Natural killer cell treated with Interleukin-12 subunit alpha and Interleukin-12 subunit beta and Interleukin-15 and Interleukin-18, amount 100 ng/mL, for 72 hours (primary cell): Measurements from ENCODE around the gene MTF2. TPM values are rescaled to one million over a fixed set of nuclear protein-coding genes. Genes with fewer than 3 reads are reported as not detected.
"Not testable (repeated sequence)": the region's sequence is repeated elsewhere in the genome, so short reads cannot be mapped to it uniquely, and the experiment has no call there.

Experiments
- ATAC-seq, 2 donors: fragments of 150-1000 bp; cut with Tn5 transposase in 1 of 2; sonication (Bioruptor Pico), chemical (Tn5 transposase) in 1 of 2; 2 replicates each; pipeline ENCODE4 v1.10.0; 2021
- DNase-seq: peaks from one replicate; pipeline ENCODE4 v3.0.0; 2022; ENCODE audit warnings: low spot score
- H3K27ac Mint-ChIP-seq, 2 donors: 1 replicate in 1 of 2; 2 replicates in 1 of 2; pipeline ENCODE4 v1.8.0; 2022; ENCODE audit warnings: mixed read lengths in 2 of 2, mild to moderate bottlenecking in 1 of 2, moderate library complexity in 1 of 2
- H3K27me3 Mint-ChIP-seq, 2 donors: 1 replicate in 1 of 2; 2 replicates in 1 of 2; pipeline ENCODE4 v1.8.0; 2022; ENCODE audit warnings: mixed read lengths in 2 of 2
- H3K36me3 Mint-ChIP-seq: one replicate; pipeline ENCODE4 v1.8.0; 2022; ENCODE audit warnings: mixed read lengths
- H3K4me1 Mint-ChIP-seq, 2 donors: 1 replicate in 1 of 2; 2 replicates in 1 of 2; pipeline ENCODE4 v1.8.0; 2022; ENCODE audit warnings: low read depth in 2 of 2, mixed read lengths in 2 of 2, mild to moderate bottlenecking in 1 of 2
- H3K4me3 Mint-ChIP-seq: one replicate; pipeline ENCODE4 v1.8.0; 2022; ENCODE audit warnings: mixed read lengths
- H3K9me3 Mint-ChIP-seq: 2 replicates; pipeline ENCODE4 v1.8.0; 2022; ENCODE audit warnings: mixed read lengths
- total RNA-seq, 2 donors: library from RNA; stranded (reverse); gene quantifications; one replicate each; pipeline ENCODE4 v1.2.3, GENCODE V29; 2022

MTF2 gene
- total RNA-seq, 2 donors from 2014 or later: 45.1 to 63.6 TPM

GRCh38 chr1:93137604-93138292 lies 58.7 kb downstream of the MTF2 start:
- ATAC-seq (no peak), DNase-seq (no peak)
- Mint-ChIP-seq H3K4me3 (no peak overlapping the region), H3K36me3 (peaks cover 12% of the 10 kb centered on the region), H3K27ac (no peak overlapping the region), H3K27me3 (no peaks in the 10 kb centered on the region), H3K4me1 (peaks cover 0 to 6% of the 10 kb centered on the region in 2 donors), H3K9me3 (no peaks in the 10 kb centered on the region)

DNA sequence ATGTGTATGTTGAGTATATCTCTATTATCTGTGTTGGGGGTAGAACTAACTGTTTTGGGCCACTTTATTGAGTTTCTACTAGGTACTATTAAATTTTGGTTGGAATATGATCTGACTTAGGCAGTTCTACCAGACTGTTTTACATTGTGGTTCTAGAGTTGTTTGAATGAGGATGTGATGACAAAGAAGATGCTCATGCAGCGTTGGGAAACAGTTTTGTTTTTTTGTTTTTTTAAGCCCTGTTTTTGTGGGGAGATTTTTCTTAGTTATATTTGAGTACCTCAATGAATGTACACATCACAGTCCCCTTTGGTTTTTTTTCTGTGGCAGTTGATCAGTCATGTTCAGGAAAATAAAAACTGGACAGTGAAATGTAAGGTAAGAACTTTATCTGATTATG lies 61.0 kb downstream of the MTF2 start:
- no peaks in the 10 kb centered on the region for H3K9me3 Mint-ChIP-seq
- H3K27me3 Mint-ChIP-seq: no peaks in the 10 kb centered on the region
- no peak for DNase-seq
- H3K4me3 Mint-ChIP-seq: no peak overlapping the region
- ATAC-seq: no peak
- peak overlapping the region in 1 of 2 donors; percentile 42 for H3K27ac Mint-ChIP-seq
- peaks cover 0 to 6% of the 10 kb centered on the region in 2 donors for H3K4me1 Mint-ChIP-seq
- H3K36me3 Mint-ChIP-seq: peaks cover 12% of the 10 kb centered on the region

- DNase-seq (no peak), ATAC-seq (no peak)
- Mint-ChIP-seq H3K4me3 (no peak overlapping the region), H3K27me3 (no peaks in the 10 kb centered on the region), H3K27ac (no peak overlapping the region), H3K4me1 (peaks cover 6 to 7% of the 10 kb centered on the region in 2 donors), H3K9me3 (no peaks in the 10 kb centered on the region), H3K36me3 (peaks cover 5% of the 10 kb centered on the region)
Observed at GRCh38 chr1:93142161-93142560, 63.1 kb downstream of the MTF2 start.

GRCh38 chr1:93143136-93143535 lies 64.1 kb downstream of the MTF2 start:
- Mint-ChIP-seq H3K27ac (no peak overlapping the region), H3K9me3 (no peaks in the 10 kb centered on the region), H3K27me3 (no peaks in the 10 kb centered on the region), H3K36me3 (peaks cover 13% of the 10 kb centered on the region), H3K4me3 (no peak overlapping the region), H3K4me1 (peaks cover 13 to 16% of the 10 kb centered on the region in 2 donors)
- no peak for ATAC-seq
- DNase-seq: no peak

DNA sequence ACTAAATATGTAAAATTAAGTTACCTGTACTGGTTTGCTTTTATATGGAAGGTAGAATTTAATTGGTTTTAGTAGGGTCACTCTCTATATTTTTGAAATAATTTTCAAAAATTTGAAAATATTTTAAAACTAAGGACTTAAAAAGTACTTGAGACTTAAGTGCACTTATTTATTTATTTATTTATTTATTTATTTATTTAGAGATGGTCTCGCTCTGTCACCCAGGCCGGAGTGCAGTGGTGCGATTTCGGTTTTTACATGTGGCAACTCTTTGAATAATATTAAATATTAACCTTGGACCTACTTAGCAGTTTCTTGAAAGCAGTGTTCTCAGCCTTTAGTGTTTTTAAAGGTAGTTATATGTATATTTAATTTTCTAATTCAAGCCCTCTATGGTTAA lies 64.7 kb downstream of the MTF2 start:
- Mint-ChIP-seq H3K27ac (no peak overlapping the region), H3K4me3 (no peak overlapping the region), H3K36me3 (peaks cover 16% of the 10 kb centered on the region), H3K27me3 (no peaks in the 10 kb centered on the region), H3K4me1 (peaks cover 14 to 20% of the 10 kb centered on the region in 2 donors), H3K9me3 (no peaks in the 10 kb centered on the region)
- no peak for DNase-seq
- no peak for ATAC-seq

GRCh38 chr1:93148001-93148400 lies 68.9 kb downstream of the MTF2 start:
- DNase-seq: no peak
- H3K27me3 Mint-ChIP-seq: no peaks in the 10 kb centered on the region
- H3K9me3 Mint-ChIP-seq: no peaks in the 10 kb centered on the region
- H3K36me3 Mint-ChIP-seq: peaks cover 22% of the 10 kb centered on the region
- H3K4me3 Mint-ChIP-seq: no peak overlapping the region
- peaks cover 8 to 33% of the 10 kb centered on the region in 2 donors for H3K4me1 Mint-ChIP-seq
- no peak for ATAC-seq
- peak overlapping the region; percentile 3 to 42 for H3K27ac Mint-ChIP-seq

- Mint-ChIP-seq H3K4me3 (no peak overlapping the region), H3K4me1 (peaks cover 8 to 33% of the 10 kb centered on the region in 2 donors), H3K36me3 (peaks cover 22% of the 10 kb centered on the region), H3K27me3 (no peaks in the 10 kb centered on the region), H3K9me3 (no peaks in the 10 kb centered on the region), H3K27ac (peak overlapping the region; percentile 0 to 6)
- ATAC-seq (no peak), DNase-seq (no peak)
Observed at GRCh38 chr1:93150729-93151128, 71.6 kb downstream of the MTF2 start.

DNA sequence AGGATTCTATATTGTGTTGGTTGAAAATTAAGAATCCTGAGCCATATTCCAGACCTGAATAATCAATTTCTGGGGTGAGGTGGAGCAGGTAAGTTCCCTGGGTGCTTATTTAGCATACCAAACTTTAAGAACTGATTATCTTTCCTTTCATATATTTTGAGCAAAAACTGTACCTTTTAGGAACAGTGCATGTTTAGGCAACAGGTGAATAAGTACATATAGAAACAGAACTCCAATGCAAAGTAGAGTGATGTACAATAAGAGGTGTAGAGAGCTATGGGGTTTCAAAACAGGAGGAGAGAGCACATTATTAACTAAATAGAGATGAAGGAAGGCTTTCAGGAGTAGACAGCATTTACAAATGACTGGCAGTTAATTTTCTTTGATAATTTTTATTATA lies 72.4 kb downstream of the MTF2 start:
- DNase-seq (no peak), ATAC-seq (no peak)
- Mint-ChIP-seq H3K27me3 (no peaks in the 10 kb centered on the region), H3K27ac (peak overlapping the region in 1 of 2 donors; percentile 6), H3K9me3 (no peaks in the 10 kb centered on the region), H3K4me1 (peaks cover 13 to 36% of the 10 kb centered on the region in 2 donors), H3K36me3 (peaks cover 27% of the 10 kb centered on the region), H3K4me3 (no peak overlapping the region)

GRCh38 chr1:93152835-93153234 lies 73.8 kb downstream of the MTF2 start:
- Mint-ChIP-seq H3K4me3 (no peak overlapping the region), H3K36me3 (peaks cover 23% of the 10 kb centered on the region), H3K27me3 (no peaks in the 10 kb centered on the region), H3K27ac (peak overlapping the region in 1 of 2 donors; percentile 28), H3K4me1 (peaks cover 9 to 22% of the 10 kb centered on the region in 2 donors), H3K9me3 (no peaks in the 10 kb centered on the region)
- ATAC-seq (no peak), DNase-seq (no peak)

DNA sequence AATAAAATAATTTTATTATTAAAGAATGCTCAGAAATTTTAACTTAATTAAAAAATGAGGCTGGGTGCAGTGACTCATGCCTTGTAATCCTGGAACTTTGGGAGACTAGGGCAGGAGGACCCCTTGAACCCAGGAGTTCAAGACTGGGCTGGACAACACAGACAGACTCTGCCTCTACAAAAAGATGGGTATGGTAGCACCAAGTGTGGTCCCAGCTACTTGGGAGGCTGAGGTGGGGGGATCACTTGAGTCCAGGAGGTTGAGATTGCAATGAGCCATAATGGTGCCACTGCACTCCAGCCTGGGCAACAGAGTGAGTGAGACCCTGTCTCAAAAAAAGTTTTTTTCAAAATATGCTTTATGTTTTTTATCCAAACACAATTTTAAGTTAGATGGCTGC lies 75.8 kb downstream of the MTF2 start:
- no peak for DNase-seq
- Mint-ChIP-seq H3K4me3 (no peak overlapping the region), H3K4me1 (peaks cover 5 to 15% of the 10 kb centered on the region in 2 donors), H3K27me3 (no peaks in the 10 kb centered on the region), H3K27ac (no peak overlapping the region), H3K9me3 (no peaks in the 10 kb centered on the region), H3K36me3 (peaks cover 12% of the 10 kb centered on the region)
- ATAC-seq: no peak

- Mint-ChIP-seq H3K9me3 (no peaks in the 10 kb centered on the region), H3K27me3 (no peaks in the 10 kb centered on the region), H3K4me1 (peaks cover 5 to 15% of the 10 kb centered on the region in 2 donors), H3K36me3 (peaks cover 12% of the 10 kb centered on the region), H3K27ac (peak overlapping the region; percentile 25 to 31), H3K4me3 (no peak overlapping the region)
- ATAC-seq: peak; percentile 45 to 62
- DNase-seq: no peak
Observed at GRCh38 chr1:93155335-93155734, 76.3 kb downstream of the MTF2 start.

- no peak overlapping the region for H3K4me3 Mint-ChIP-seq
- H3K36me3 Mint-ChIP-seq: peaks cover 6% of the 10 kb centered on the region
- no peak for DNase-seq
Observed at GRCh38 chr1:93159337-93159736, 80.3 kb downstream of the MTF2 start.

DNA sequence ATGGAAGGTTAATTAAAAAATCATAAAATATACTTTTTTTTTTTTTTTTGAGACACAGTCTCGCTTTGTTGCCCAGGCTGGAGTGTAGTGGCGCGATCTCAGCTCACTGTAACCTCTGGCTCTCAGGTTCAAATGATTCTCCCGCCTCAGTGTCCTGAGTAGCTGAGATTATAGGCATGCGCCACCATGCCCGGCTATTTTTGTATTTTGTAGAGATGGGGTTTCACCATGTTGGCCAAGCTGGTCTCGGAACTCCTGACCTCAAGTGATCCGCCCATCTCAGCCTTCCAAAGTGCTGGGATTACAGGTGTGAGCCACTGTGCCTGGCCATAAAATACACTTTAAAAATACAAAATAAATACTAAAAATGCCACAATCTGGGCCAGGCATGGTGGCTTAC lies 84.2 kb downstream of the MTF2 start:
- Mint-ChIP-seq H3K36me3 (peaks cover 15% of the 10 kb centered on the region), H3K4me1 (peaks cover 34 to 47% of the 10 kb centered on the region in 2 donors)
- not testable (repeated sequence) for H3K9me3 Mint-ChIP-seq, ATAC-seq, H3K4me3 Mint-ChIP-seq, H3K27me3 Mint-ChIP-seq, DNase-seq, H3K27ac Mint-ChIP-seq

More at GRCh38 chr1:93159337-93159736, 80.3 kb downstream of the MTF2 start:
- Mint-ChIP-seq H3K27ac (no peak overlapping the region), H3K27me3 (no peaks in the 10 kb centered on the region), H3K9me3 (no peaks in the 10 kb centered on the region), H3K4me1 (peaks cover 22 to 23% of the 10 kb centered on the region in 2 donors)
- no peak for ATAC-seq

DNA sequence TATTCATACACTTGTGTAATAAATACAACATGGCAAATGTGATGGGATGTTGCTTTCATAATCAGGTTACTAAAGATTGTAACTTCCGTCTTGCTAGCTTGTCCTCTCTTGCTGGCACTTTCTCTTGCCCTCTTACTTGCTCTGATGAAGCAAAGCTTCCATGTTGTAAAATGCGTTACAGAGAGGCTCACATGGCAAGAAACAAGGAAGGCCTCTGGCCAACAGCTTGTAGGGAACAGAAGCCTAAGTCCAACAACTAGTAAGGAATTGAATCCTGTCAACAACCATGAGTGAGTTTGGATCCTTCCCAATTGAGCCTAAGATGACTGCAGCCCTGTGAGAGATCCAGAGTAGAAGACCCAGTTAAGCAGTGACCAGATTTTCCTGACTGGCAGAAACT lies 85.7 kb downstream of the MTF2 start:
- H3K27me3 Mint-ChIP-seq: no peaks in the 10 kb centered on the region
- DNase-seq (no peak), ATAC-seq (no peak)
- peak overlapping the region in 1 of 2 donors; percentile 1 for H3K27ac Mint-ChIP-seq
- H3K4me1 Mint-ChIP-seq: peaks cover 41 to 60% of the 10 kb centered on the region in 2 donors
- no peak overlapping the region for H3K4me3 Mint-ChIP-seq
- peaks cover 22% of the 10 kb centered on the region for H3K36me3 Mint-ChIP-seq
- H3K9me3 Mint-ChIP-seq: no peaks in the 10 kb centered on the region

GRCh38 chr1:93165895-93166294 lies 86.8 kb downstream of the MTF2 start:
- DNase-seq, H3K27ac Mint-ChIP-seq, ATAC-seq, H3K9me3 Mint-ChIP-seq, H3K27me3 Mint-ChIP-seq, H3K4me3 Mint-ChIP-seq: not testable (repeated sequence)
- Mint-ChIP-seq H3K4me1 (peaks cover 44 to 61% of the 10 kb centered on the region in 2 donors), H3K36me3 (peaks cover 22% of the 10 kb centered on the region)
